ENCODE data around the gene EFCAB8.
"Not testable (repeated sequence)": the region's sequence is repeated elsewhere in the genome, so short reads cannot be mapped to it uniquely, and the experiment has no call there.

Gene EFCAB8

GRCh38 chr20:32858189-32858588, 534 bp upstream of the EFCAB8 start:
- Mint-ChIP-seq H3K27ac (no peak overlapping the region), H3K27me3 (no peaks in the 10 kb centered on the region), H3K9me3 (no peaks in the 10 kb centered on the region), H3K4me3 (no peak overlapping the region), H3K36me3 (peaks cover 26% of the 10 kb centered on the region), H3K4me1 (peaks cover 15% of the 10 kb centered on the region)
- DNase-seq = no peak
- CTCF ChIA-PET = no interaction called here

GRCh38 chr20:32861446-32861845, 2.7 kb downstream of the EFCAB8 start:
- Mint-ChIP-seq H3K27me3 (no peaks in the 10 kb centered on the region), H3K4me1 (peaks cover 3% of the 10 kb centered on the region), H3K27ac (no peak overlapping the region), H3K36me3 (peaks cover 12% of the 10 kb centered on the region), H3K4me3 (no peak overlapping the region), H3K9me3 (no peaks in the 10 kb centered on the region)
- no peak for DNase-seq
- CTCF ChIA-PET = interaction anchor here (1.6 kb wide), 1 partner anchor 235 kb away, joined by 4 read pairs; no protein-coding TSS in a partner anchor

GRCh38 chr20:32869562-32869961, 10.8 kb downstream of the EFCAB8 start:
- no peak overlapping the region for H3K27ac Mint-ChIP-seq
- no peak for DNase-seq
- H3K27me3 Mint-ChIP-seq = no peaks in the 10 kb centered on the region
- CTCF ChIA-PET = no interaction called here
- H3K4me3 Mint-ChIP-seq = no peak overlapping the region
- H3K4me1 Mint-ChIP-seq = no peaks in the 10 kb centered on the region
- H3K9me3 Mint-ChIP-seq = no peaks in the 10 kb centered on the region
- H3K36me3 Mint-ChIP-seq = no peaks in the 10 kb centered on the region

GRCh38 chr20:32870526-32870925, 11.8 kb downstream of the EFCAB8 start:
- H3K27me3 Mint-ChIP-seq, H3K4me1 Mint-ChIP-seq, CTCF ChIA-PET, DNase-seq, H3K27ac Mint-ChIP-seq, H3K36me3 Mint-ChIP-seq, H3K9me3 Mint-ChIP-seq, H3K4me3 Mint-ChIP-seq: not testable (repeated sequence)

- no peak overlapping the region for H3K4me3 Mint-ChIP-seq
- H3K4me1 Mint-ChIP-seq = no peaks in the 10 kb centered on the region
- no peaks in the 10 kb centered on the region for H3K27me3 Mint-ChIP-seq
- no peak for DNase-seq
- H3K9me3 Mint-ChIP-seq = no peaks in the 10 kb centered on the region
- H3K27ac Mint-ChIP-seq = no peak overlapping the region
- CTCF ChIA-PET = no interaction called here
- no peaks in the 10 kb centered on the region for H3K36me3 Mint-ChIP-seq
Observed at GRCh38 chr20:32870985-32871384, 12.3 kb downstream of the EFCAB8 start.

GRCh38 chr20:32871627-32872160, 13.0 kb downstream of the EFCAB8 start:
- Mint-ChIP-seq H3K27ac (no peak overlapping the region), H3K36me3 (no peaks in the 10 kb centered on the region), H3K4me1 (no peaks in the 10 kb centered on the region), H3K27me3 (no peaks in the 10 kb centered on the region), H3K4me3 (no peak overlapping the region), H3K9me3 (no peaks in the 10 kb centered on the region)
- CTCF ChIA-PET = no interaction called here
- no peak for DNase-seq

- H3K27me3 Mint-ChIP-seq = no peaks in the 10 kb centered on the region
- CTCF ChIA-PET = no interaction called here
- no peaks in the 10 kb centered on the region for H3K4me1 Mint-ChIP-seq
- H3K36me3 Mint-ChIP-seq = no peaks in the 10 kb centered on the region
- H3K4me3 Mint-ChIP-seq = no peak overlapping the region
- no peak overlapping the region for H3K27ac Mint-ChIP-seq
- no peaks in the 10 kb centered on the region for H3K9me3 Mint-ChIP-seq
- no peak for DNase-seq
Observed at GRCh38 chr20:32872266-32872665, 13.5 kb downstream of the EFCAB8 start.

GRCh38 chr20:32875673-32876072, 16.9 kb downstream of the EFCAB8 start:
- CTCF ChIA-PET = no interaction called here

GRCh38 chr20:32877507-32877906, 18.8 kb downstream of the EFCAB8 start:
- no peak overlapping the region for H3K27ac Mint-ChIP-seq
- H3K9me3 Mint-ChIP-seq = no peaks in the 10 kb centered on the region
- DNase-seq = no peak
- CTCF ChIA-PET = interaction anchor here (1.0 to 1.3 kb wide), 2 partner anchors 68 to 88 kb away, joined by 3 read pairs; no protein-coding TSS in a partner anchor
- H3K4me1 Mint-ChIP-seq = no peaks in the 10 kb centered on the region
- H3K4me3 Mint-ChIP-seq = no peak overlapping the region
- no peaks in the 10 kb centered on the region for H3K27me3 Mint-ChIP-seq
- no peaks in the 10 kb centered on the region for H3K36me3 Mint-ChIP-seq

More at GRCh38 chr20:32875673-32876072, 16.9 kb downstream of the EFCAB8 start:
- no peak for DNase-seq
- no peaks in the 10 kb centered on the region for H3K36me3 Mint-ChIP-seq
- H3K4me3 Mint-ChIP-seq = no peak overlapping the region
- no peaks in the 10 kb centered on the region for H3K27me3 Mint-ChIP-seq
- H3K9me3 Mint-ChIP-seq = no peaks in the 10 kb centered on the region
- H3K27ac Mint-ChIP-seq = no peak overlapping the region
- no peaks in the 10 kb centered on the region for H3K4me1 Mint-ChIP-seq

GRCh38 chr20:32878820-32879219, 20.1 kb downstream of the EFCAB8 start:
- H3K4me3 Mint-ChIP-seq = no peak overlapping the region
- H3K9me3 Mint-ChIP-seq = no peaks in the 10 kb centered on the region
- H3K27ac Mint-ChIP-seq = no peak overlapping the region
- H3K36me3 Mint-ChIP-seq = no peaks in the 10 kb centered on the region
- CTCF ChIA-PET = no interaction called here
- no peaks in the 10 kb centered on the region for H3K4me1 Mint-ChIP-seq
- DNase-seq = no peak
- no peaks in the 10 kb centered on the region for H3K27me3 Mint-ChIP-seq

GRCh38 chr20:32879538-32879937, 20.8 kb downstream of the EFCAB8 start:
- no peak for DNase-seq
- Mint-ChIP-seq H3K27me3 (no peaks in the 10 kb centered on the region), H3K27ac (no peak overlapping the region), H3K9me3 (no peaks in the 10 kb centered on the region), H3K4me1 (no peaks in the 10 kb centered on the region), H3K4me3 (no peak overlapping the region), H3K36me3 (no peaks in the 10 kb centered on the region)
- CTCF ChIA-PET = no interaction called here

GRCh38 chr20:32880635-32881034, 21.9 kb downstream of the EFCAB8 start:
- Mint-ChIP-seq H3K4me3 (no peak overlapping the region), H3K9me3 (no peaks in the 10 kb centered on the region), H3K36me3 (no peaks in the 10 kb centered on the region), H3K27me3 (no peaks in the 10 kb centered on the region), H3K4me1 (no peaks in the 10 kb centered on the region), H3K27ac (no peak overlapping the region)
- CTCF ChIA-PET = interaction anchor here (1.2 kb wide), 1 partner anchor 21 kb away, joined by 3 read pairs; no protein-coding TSS in a partner anchor
- no peak for DNase-seq

- Mint-ChIP-seq H3K36me3 (no peaks in the 10 kb centered on the region), H3K9me3 (no peaks in the 10 kb centered on the region), H3K4me1 (no peaks in the 10 kb centered on the region), H3K27ac (no peak overlapping the region), H3K4me3 (no peak overlapping the region), H3K27me3 (no peaks in the 10 kb centered on the region)
- DNase-seq = no peak
- CTCF ChIA-PET = no interaction called here
Observed at GRCh38 chr20:32883081-32883480, 24.4 kb downstream of the EFCAB8 start.

GRCh38 chr20:32885185-32885584, 26.5 kb downstream of the EFCAB8 start:
- H3K36me3 Mint-ChIP-seq = no peaks in the 10 kb centered on the region
- no peak for DNase-seq
- H3K9me3 Mint-ChIP-seq = no peaks in the 10 kb centered on the region
- H3K27me3 Mint-ChIP-seq = no peaks in the 10 kb centered on the region
- no peaks in the 10 kb centered on the region for H3K4me1 Mint-ChIP-seq
- H3K27ac Mint-ChIP-seq = no peak overlapping the region
- H3K4me3 Mint-ChIP-seq = no peak overlapping the region
- CTCF ChIA-PET = no interaction called here

GRCh38 chr20:32885952-32886351, 27.2 kb downstream of the EFCAB8 start:
- H3K9me3 Mint-ChIP-seq = no peaks in the 10 kb centered on the region
- no peaks in the 10 kb centered on the region for H3K36me3 Mint-ChIP-seq
- CTCF ChIA-PET = no interaction called here
- H3K4me1 Mint-ChIP-seq = no peaks in the 10 kb centered on the region
- H3K4me3 Mint-ChIP-seq = no peak overlapping the region
- no peak for DNase-seq
- no peak overlapping the region for H3K27ac Mint-ChIP-seq
- H3K27me3 Mint-ChIP-seq = no peaks in the 10 kb centered on the region

GRCh38 chr20:32886652-32887051, 27.9 kb downstream of the EFCAB8 start:
- H3K4me1 Mint-ChIP-seq = no peaks in the 10 kb centered on the region
- CTCF ChIA-PET = no interaction called here
- H3K27me3 Mint-ChIP-seq = no peaks in the 10 kb centered on the region
- no peaks in the 10 kb centered on the region for H3K36me3 Mint-ChIP-seq
- H3K4me3 Mint-ChIP-seq = no peak overlapping the region
- H3K9me3 Mint-ChIP-seq = no peaks in the 10 kb centered on the region
- H3K27ac Mint-ChIP-seq = no peak overlapping the region
- DNase-seq = no peak

Data from activated naive CD4-positive, alpha-beta T cell treated with anti-CD3 and anti-CD28 coated beads, Interleukin-2, amount 10 ng/mL, durations not matched to agents 7 days and 5 days (primary cell).